ENCODE results near the gene MRPS23. TPM values are rescaled to one million over a fixed set of nuclear protein-coding genes. Genes with fewer than 3 reads are reported as not detected.

Gene MRPS23
- total and polyA plus RNA-seq, 7 experiments from 2014 or later: 13.0 to 42.8 (median 26.5) TPM

DNA sequence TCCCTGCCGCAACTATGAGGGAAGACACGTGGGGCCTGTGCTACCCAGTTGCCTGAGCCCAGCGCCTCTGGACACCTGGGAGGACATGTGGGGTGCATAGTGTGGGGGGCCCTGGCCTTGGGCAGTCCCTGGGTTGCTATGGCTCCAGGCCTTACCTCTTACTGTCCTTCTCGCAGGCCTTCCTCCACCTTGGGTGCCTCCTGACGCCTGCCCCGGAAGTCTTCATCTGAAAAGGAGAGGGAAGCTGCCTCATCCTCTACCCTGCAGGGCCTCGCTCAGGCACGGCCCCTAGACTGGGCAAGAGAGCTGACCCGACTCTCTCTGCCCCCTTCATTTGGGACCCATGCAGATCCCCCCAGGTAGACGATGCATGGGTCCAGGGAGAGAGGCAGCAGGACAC lies 16.5 kb upstream of the MRPS23 start:
- peaks cover 0 to 33% (median 0%) of the 10 kb centered on the region in 5 donors for H3K27me3 Mint-ChIP-seq
- ATAC-seq: no peak
- CTCF ChIA-PET: interaction anchor here (2.0 kb wide), 1 partner anchor 8 kb away, joined by 5 read pairs; no protein-coding TSS in a partner anchor

DNA sequence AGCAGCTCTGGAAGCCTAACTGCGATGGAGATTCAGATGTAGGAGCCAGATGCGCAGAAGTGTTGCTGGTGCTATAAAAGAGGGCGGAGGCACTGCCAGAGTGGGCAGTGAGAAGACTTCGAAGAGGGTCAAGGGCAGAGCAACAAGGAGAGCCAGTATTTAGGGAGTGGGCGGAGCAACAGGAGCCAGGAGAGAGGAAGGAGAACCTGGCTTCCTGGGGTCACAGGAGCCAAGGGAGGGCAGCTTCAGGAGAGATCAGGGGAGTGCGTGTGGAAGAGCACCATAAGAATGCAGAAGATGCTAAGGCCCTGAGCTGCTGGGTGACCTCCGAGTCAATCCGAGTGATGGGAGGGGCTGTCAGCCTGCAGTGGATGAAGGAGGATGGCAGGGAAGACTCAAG lies 14.4 kb upstream of the MRPS23 start:
- DNase-seq: no peak
- H3K4me3 ChIP-seq (ENCODE audit: low read length): no peak overlapping the region
- H3K9me3 ChIP-seq (ENCODE audit: control insufficient read depth in 2 of 3, low read length in 3 of 3): no peaks in the 10 kb centered on the region
- no peak overlapping the region for H3K27ac ChIP-seq (ENCODE audit: low read depth, low read length)
- no peaks in the 10 kb centered on the region for H3K9me3 Mint-ChIP-seq
- ChIA-PET POLR2A (no interaction called here), CTCF (no interaction called here)
- peaks cover 0 to 17% of the 10 kb centered on the region in 2 donors for H3K4me1 ChIP-seq (ENCODE audit: control insufficient read depth in 2 of 2, insufficient read depth in 2 of 2, low read length in 2 of 2)
- H3K36me3 Mint-ChIP-seq: peaks cover 0 to 2% (median 0%) of the 10 kb centered on the region in 5 donors
- peak overlapping the region in 1 of 10 donors; percentile 43 for H3K4me3 Mint-ChIP-seq
- H3K27me3 Mint-ChIP-seq: peaks cover 0 to 40% (median 9%) of the 10 kb centered on the region in 5 donors
- peak overlapping the region in 2 of 9 donors; percentile 10 to 44 for H3K27ac Mint-ChIP-seq
- H3K4me1 Mint-ChIP-seq: peaks cover 18 to 26% (median 23%) of the 10 kb centered on the region in 7 donors
- no peaks in the 10 kb centered on the region for H3K27me3 ChIP-seq (ENCODE audit: control insufficient read depth in 2 of 2, insufficient read depth in 2 of 2, low read length in 2 of 2)
- intact Hi-C loops (cut with micrococcal nuclease): no loop called here
- ATAC-seq: no peak
- no peaks in the 10 kb centered on the region for H3K36me3 ChIP-seq (ENCODE audit: control insufficient read depth in 2 of 3, insufficient read depth in 3 of 3, low read length in 3 of 3)

More for the DNA sequence above, 16.5 kb upstream of the MRPS23 start:
- H3K27ac ChIP-seq (ENCODE audit: low read depth, low read length): no peak overlapping the region
- no peaks in the 10 kb centered on the region for H3K9me3 Mint-ChIP-seq
- no peak for DNase-seq
- intact Hi-C loops (cut with micrococcal nuclease): no loop called here
- H3K36me3 Mint-ChIP-seq: no peaks in the 10 kb centered on the region
- peaks cover 0 to 10% of the 10 kb centered on the region in 2 donors for H3K4me1 ChIP-seq (ENCODE audit: control insufficient read depth in 2 of 2, insufficient read depth in 2 of 2, low read length in 2 of 2)
- POLR2A ChIA-PET: interaction anchor here (1.1 kb wide), 1 partner anchor 15 kb away, joined by 3 read pairs; no protein-coding TSS in a partner anchor
- peaks cover 10 to 15% (median 14%) of the 10 kb centered on the region in 7 donors for H3K4me1 Mint-ChIP-seq
- no peaks in the 10 kb centered on the region for H3K36me3 ChIP-seq (ENCODE audit: control insufficient read depth in 2 of 3, insufficient read depth in 3 of 3, low read length in 3 of 3)
- H3K9me3 ChIP-seq (ENCODE audit: control insufficient read depth in 2 of 3, low read length in 3 of 3): no peaks in the 10 kb centered on the region
- H3K27me3 ChIP-seq (ENCODE audit: control insufficient read depth in 2 of 2, insufficient read depth in 2 of 2, low read length in 2 of 2): no peaks in the 10 kb centered on the region
- H3K27ac Mint-ChIP-seq: no peak overlapping the region
- H3K4me3 ChIP-seq (ENCODE audit: low read length): no peak overlapping the region
- no peak overlapping the region for H3K4me3 Mint-ChIP-seq

DNA sequence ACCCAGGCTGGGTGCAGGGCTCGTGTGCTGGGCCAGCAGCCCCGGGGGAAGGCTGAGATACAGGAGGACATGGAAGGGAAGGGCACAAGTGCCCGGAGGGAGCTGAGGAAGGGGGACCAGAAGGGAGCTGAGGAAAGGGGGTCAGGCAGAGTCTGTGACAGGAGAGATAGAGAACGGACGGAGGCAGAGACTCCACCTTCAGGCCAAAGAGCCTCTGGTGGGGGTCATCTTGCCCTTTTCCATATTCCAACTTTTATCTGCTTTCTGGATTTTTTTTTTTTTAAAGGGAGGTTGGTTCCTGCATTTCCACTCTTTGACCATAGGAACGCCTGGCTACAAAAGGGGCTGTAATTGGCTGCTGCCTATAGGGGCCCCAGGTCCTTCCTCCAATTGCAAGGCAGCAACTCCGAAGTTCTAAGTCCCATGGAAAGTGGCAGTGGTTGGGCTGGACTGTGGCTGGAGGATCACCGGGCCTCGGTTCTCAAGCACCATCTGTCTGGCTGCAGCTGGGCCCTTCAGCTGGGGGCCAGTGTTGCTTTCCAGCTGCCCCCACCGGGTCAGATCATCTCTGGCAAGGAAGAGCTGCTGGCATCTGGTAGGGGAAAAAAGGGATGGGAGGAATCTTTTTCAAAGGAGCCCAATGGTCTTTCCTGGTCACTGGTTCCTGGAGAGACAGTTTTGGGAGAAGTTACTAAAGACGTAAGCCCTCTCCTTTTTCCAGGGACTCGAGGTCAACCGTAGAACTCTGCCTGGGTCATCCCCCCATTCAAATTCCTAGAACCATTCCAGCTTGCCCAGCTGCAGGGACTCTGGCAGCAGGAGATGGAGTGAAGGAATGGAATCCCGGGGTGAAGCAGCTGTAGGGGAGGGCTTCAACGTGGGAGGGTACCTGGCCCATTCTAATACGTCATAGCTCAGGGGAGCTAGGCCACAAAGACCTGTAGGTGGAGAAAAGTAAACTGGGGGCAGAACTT lies 13.1 kb upstream of the MRPS23 start:
- peaks cover 0 to 4% of the 10 kb centered on the region in 2 donors for H3K27me3 ChIP-seq (ENCODE audit: control insufficient read depth in 2 of 2, insufficient read depth in 2 of 2, low read length in 2 of 2)
- H3K36me3 ChIP-seq (ENCODE audit: control insufficient read depth in 2 of 3, insufficient read depth in 3 of 3, low read length in 3 of 3): no peaks in the 10 kb centered on the region
- Mint-ChIP-seq H3K27me3 (peaks cover 0 to 45% (median 12%) of the 10 kb centered on the region in 5 donors), H3K4me1 (peaks cover 16 to 21% (median 20%) of the 10 kb centered on the region in 7 donors), H3K36me3 (peaks cover 0 to 2% (median 0%) of the 10 kb centered on the region in 5 donors), H3K27ac (no peak overlapping the region), H3K4me3 (peak overlapping the region in 2 of 10 donors; percentile 42 to 86), H3K9me3 (no peaks in the 10 kb centered on the region)
- POLR2A ChIA-PET: no interaction called here
- no peak overlapping the region for H3K27ac ChIP-seq (ENCODE audit: low read depth, low read length)
- H3K4me3 ChIP-seq (ENCODE audit: low read length): no peak overlapping the region
- ATAC-seq (no peak), DNase-seq (no peak)
- CTCF ChIA-PET: no interaction called here
- intact Hi-C loops (cut with micrococcal nuclease): no loop called here
- no peaks in the 10 kb centered on the region for H3K9me3 ChIP-seq (ENCODE audit: control insufficient read depth in 2 of 3, low read length in 3 of 3)
- peaks cover 0 to 13% of the 10 kb centered on the region in 2 donors for H3K4me1 ChIP-seq (ENCODE audit: control insufficient read depth in 2 of 2, insufficient read depth in 2 of 2, low read length in 2 of 2)

DNA sequence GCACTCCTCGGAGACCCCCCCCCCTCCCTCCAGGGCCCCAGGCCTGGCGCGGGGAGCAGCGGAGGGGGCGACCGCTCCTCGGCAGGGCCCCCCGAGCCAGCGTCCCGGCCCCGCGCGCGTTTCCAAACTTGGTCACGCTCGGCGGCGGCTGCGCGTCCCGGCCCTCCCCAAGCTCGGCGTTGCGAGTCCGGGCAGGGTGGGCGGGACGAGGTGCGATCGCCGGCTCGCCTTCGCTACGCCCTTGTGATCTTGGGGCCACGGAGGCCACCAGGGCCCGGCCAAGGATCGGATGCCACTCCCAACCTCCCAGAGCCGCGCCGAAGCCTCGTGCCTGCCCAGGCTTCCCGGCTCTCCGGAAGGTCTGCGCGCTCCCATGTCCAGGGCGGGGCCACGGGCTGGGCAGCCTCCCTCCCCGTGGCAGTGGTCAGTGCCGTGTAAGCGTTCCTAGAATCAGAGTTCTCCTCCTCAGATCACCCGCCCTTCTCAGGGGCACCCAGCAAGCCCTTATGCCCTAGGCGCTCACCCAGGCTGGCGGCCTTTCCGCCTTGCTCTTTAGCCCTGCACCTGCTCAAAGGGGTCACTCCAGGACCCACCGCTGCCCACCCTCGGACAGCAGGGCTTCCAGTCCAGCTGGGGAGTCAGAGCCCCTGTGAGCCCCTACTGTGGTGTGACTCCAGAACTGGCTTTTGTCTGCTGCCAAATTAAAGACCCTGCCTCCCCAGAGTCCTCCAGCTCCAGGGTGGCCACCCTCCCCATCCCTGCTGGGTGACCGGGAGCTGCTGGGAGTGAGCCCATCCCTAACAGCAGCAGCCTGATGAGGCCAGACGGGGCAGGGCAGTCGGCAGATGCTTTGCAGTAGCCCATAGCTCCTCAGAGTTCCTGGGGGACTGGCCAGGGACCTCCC lies 12.2 kb upstream of the MRPS23 start:
- Mint-ChIP-seq H3K9me3 (no peaks in the 10 kb centered on the region), H3K27ac (no peak overlapping the region), H3K27me3 (peaks cover 0 to 45% (median 12%) of the 10 kb centered on the region in 5 donors), H3K4me3 (peak overlapping the region in 8 of 10 donors; percentile 4 to 86 (median 48)), H3K4me1 (peaks cover 9 to 16% (median 13%) of the 10 kb centered on the region in 7 donors), H3K36me3 (peaks cover 0 to 2% (median 0%) of the 10 kb centered on the region in 5 donors)
- Histone ChIP-seq H3K27me3 (ENCODE audit: control insufficient read depth in 2 of 2, insufficient read depth in 2 of 2, low read length in 2 of 2) (peaks cover 0 to 4% of the 10 kb centered on the region in 2 donors), H3K27ac (ENCODE audit: low read depth, low read length) (no peak overlapping the region), H3K36me3 (ENCODE audit: control insufficient read depth in 2 of 3, insufficient read depth in 3 of 3, low read length in 3 of 3) (no peaks in the 10 kb centered on the region), H3K9me3 (ENCODE audit: control insufficient read depth in 2 of 3, low read length in 3 of 3) (no peaks in the 10 kb centered on the region), H3K4me1 (ENCODE audit: control insufficient read depth in 2 of 2, insufficient read depth in 2 of 2, low read length in 2 of 2) (peaks cover 0 to 7% of the 10 kb centered on the region in 2 donors), H3K4me3 (ENCODE audit: low read length) (peak overlapping the region; percentile 60)
- intact Hi-C loops (cut with micrococcal nuclease): no loop called here
- CTCF ChIA-PET: no interaction called here
- POLR2A ChIA-PET: interaction anchor here (1.8 kb wide), 1 partner anchor 12 kb away, joined by 16 read pairs; the partner anchor contains the start of gene MRPS23
- ATAC-seq: no peak
- DNase-seq: no peak

DNA sequence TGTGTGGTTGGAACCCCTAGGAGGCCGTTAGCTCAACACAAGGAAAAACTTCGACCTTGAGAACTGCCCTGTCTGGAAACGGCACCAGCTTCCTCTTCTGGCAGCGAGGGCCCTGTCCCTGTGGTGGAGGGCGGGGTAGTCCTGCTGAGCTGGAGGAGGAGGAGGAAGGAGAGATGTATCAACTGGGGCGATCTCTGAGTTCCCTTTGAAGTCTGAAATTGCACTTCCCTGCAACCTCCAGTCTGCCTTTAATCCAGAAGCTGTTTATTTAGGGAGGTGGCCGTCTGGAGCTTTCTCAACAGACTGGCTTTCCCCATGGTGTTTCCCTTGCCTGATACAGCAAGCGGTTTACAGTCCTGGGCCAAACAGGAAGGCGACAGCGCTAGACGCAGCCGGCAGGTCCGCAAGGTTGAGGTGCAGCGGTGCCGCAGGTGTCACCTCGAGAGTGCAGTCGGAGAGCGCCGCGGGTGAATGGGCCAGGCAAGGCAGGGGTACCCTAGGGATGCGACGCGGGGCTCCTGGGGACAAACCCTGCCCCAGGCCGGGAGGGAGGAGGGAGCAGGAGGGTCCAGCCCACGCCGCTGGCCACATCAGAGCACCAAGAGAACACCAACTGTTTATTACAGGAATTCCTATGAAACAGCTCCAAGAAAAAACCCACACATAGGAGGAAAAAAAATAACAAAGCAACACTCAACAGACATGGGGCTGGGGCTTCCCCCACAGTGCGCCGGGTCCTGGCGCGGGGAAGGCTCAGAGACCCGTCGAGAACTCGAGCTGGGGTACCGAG lies 11.4 kb upstream of the MRPS23 start:
- CTCF ChIA-PET: interaction anchor here (1.0 to 7.4 kb wide), 8 partner anchors 8 to 251 kb away, joined by 3 to 46 read pairs (median 4); partner anchors contain the start of gene MRPS23
- Mint-ChIP-seq H3K27me3 (peaks cover 0 to 45% (median 12%) of the 10 kb centered on the region in 5 donors), H3K9me3 (no peaks in the 10 kb centered on the region), H3K27ac (no peak overlapping the region), H3K4me1 (peaks cover 9 to 16% (median 13%) of the 10 kb centered on the region in 7 donors), H3K4me3 (peak overlapping the region; percentile 83 to 89 (median 86)), H3K36me3 (peaks cover 0 to 2% (median 0%) of the 10 kb centered on the region in 5 donors)
- DNase-seq (peak in 5 of 9 donors; percentile 21 to 36 (median 27)), ATAC-seq (peak; percentile 83)
- POLR2A ChIA-PET: interaction anchor here (1.5 to 1.8 kb wide), 4 partner anchors 11 to 141 kb away, joined by 3 to 16 read pairs (median 6); partner anchors contain the start of gene MRPS23
- intact Hi-C loops (cut with micrococcal nuclease): no loop called here
- Histone ChIP-seq H3K9me3 (ENCODE audit: control insufficient read depth in 2 of 3, low read length in 3 of 3) (no peaks in the 10 kb centered on the region), H3K4me3 (ENCODE audit: low read length) (peak overlapping the region; percentile 60), H3K36me3 (ENCODE audit: control insufficient read depth in 2 of 3, insufficient read depth in 3 of 3, low read length in 3 of 3) (no peaks in the 10 kb centered on the region), H3K4me1 (ENCODE audit: control insufficient read depth in 2 of 2, insufficient read depth in 2 of 2, low read length in 2 of 2) (peaks cover 0 to 7% of the 10 kb centered on the region in 2 donors), H3K27ac (ENCODE audit: low read depth, low read length) (no peak overlapping the region), H3K27me3 (ENCODE audit: control insufficient read depth in 2 of 2, insufficient read depth in 2 of 2, low read length in 2 of 2) (peaks cover 0 to 4% of the 10 kb centered on the region in 2 donors)
